Keratinocyte (primary cell): ENCODE data around the gene LYZL1.

Experiments
- CTCF ChIP-seq, 3 experiments: IDR thresholded peaks in 1 of 3; conservative IDR thresholded peaks in 1 of 3; optimal IDR thresholded peaks in 1 of 3; 2 replicates in 2 of 3; 3 replicates in 1 of 3; pipeline versions ENCODE3 to v1.5.1; 2011; ENCODE audit warnings: low read length in 3 of 3, mild to moderate bottlenecking in 3 of 3, moderate library complexity in 2 of 3, control low read depth in 1 of 3, inconsistent platforms in 1 of 3; ENCODE audit not compliant: insufficient read depth in 2 of 3; ENCODE audit errors: extremely low read depth in 1 of 3
- EZH2 ChIP-seq: IDR thresholded peaks from one replicate; pipeline ENCODE4 v1.6.1; 2012; ENCODE audit warnings: inconsistent platforms, mild to moderate bottlenecking, low read length, moderate library complexity

- TF ChIP-seq EZH2 (no peak), CTCF (optimal IDR thresholded peaks at IDR 0.05 in 1 of 3, IDR thresholded peaks at IDR 0.05 in 1 of 3, conservative IDR thresholded peaks at IDR 0.05 in 1 of 3; ENCODE audit: extremely low read depth in 1 of 3, insufficient read depth in 2 of 3, low read length in 3 of 3) (no peak)
These were observed 38.9 kb downstream of the LYZL1 start for GRCh38 chr10:29327746-29328102.
